ENCODE data around the gene IYD. TPM values are rescaled to one million over a fixed set of nuclear protein-coding genes. Genes with fewer than 3 reads are reported as not detected.

The IYD gene
- total and polyA plus RNA-seq, 10 of the 15 experiments (the other 5 are each of a cell fraction or from before 2014, with no cell fraction given), result 0.07 TPM; not detected in 9

DNA sequence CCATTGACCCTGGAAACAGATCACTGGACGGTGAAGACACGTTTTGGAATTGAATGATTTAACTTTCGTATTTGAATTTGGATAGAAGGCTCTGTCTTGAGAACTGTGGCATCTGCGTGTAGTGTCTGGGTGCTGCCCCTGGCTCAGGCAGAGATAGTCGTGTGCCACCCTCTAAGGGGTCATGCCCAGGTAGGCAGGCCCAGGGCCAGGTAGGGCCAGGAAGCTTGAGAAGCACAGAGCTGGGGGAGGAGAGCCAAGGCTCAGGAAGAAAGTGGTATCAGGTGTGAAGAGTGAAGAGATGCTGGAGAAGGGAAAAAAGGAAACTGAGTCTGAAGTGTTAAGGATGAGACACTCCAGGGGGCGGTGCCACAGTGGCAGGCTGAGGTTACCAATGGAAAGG is 75.5 kb downstream of the IYD start:
- no peak overlapping the region for H3K4me3 ChIP-seq
- ATAC-seq (no peak), FAIRE-seq (no peak), DNase-seq (ENCODE audit: low read depth, low spot score) (no peak)
- H3K9me3 ChIP-seq (replicated peaks; ENCODE audit: control insufficient read depth, insufficient read depth, low read length), result no peaks in the 10 kb centered on the region; the same call in 2 of the 3 replicates
- H3K36me3 ChIP-seq (ENCODE audit: control insufficient read depth in 2 of 2, insufficient read depth in 2 of 2, low read length in 1 of 2), result no peaks in the 10 kb centered on the region
- ChIA-PET RAD21 (ENCODE audit: unreplicated experiment) (no interaction called here), POLR2A (no interaction called here), SMC1A (ENCODE audit: uncharacterized antibody, unreplicated experiment) (interaction anchor here (0.6 kb wide), 1 partner anchor 228 kb away, joined by 3 read pairs; no protein-coding TSS in a partner anchor), CTCF (interaction anchor here (0.9 to 1.6 kb wide), 2 partner anchors 371 to 444 kb away, joined by 3 read pairs; no protein-coding TSS in a partner anchor)
- no peak overlapping the region for H3K27ac ChIP-seq (ENCODE audit: control insufficient read depth, insufficient read depth)
- no peak overlapping the region for H2AFZ ChIP-seq (ENCODE audit: control insufficient read depth, low read depth, low read length)
- H4K20me1 ChIP-seq (ENCODE audit: control insufficient read depth, insufficient read depth), result no peaks in the 10 kb centered on the region
- H3K4me2 ChIP-seq (ENCODE audit: control insufficient read depth, insufficient read depth), result no peak overlapping the region
- no TSS peak for BruUV-seq (replicated peaks)
- intact Hi-C loops (cut with micrococcal nuclease; ENCODE audit: unreplicated experiment), result no loop called here
- no peaks in the 10 kb centered on the region for H3K4me1 ChIP-seq (ENCODE audit: control insufficient read depth, insufficient read depth, low read length)
- TF ChIP-seq JUND (IDR thresholded peaks at IDR 0.05; ENCODE audit: low read depth, low read length), result no peak
- H3K27me3 ChIP-seq (replicated peaks in 1 of 2; ENCODE audit: control insufficient read depth in 2 of 2, insufficient read depth in 2 of 2, low read length in 1 of 2), result no peaks in the 10 kb centered on the region; a peak in 2 of 4 replicates
- no peaks in the 10 kb centered on the region for H3K79me2 ChIP-seq (ENCODE audit: control insufficient read depth, insufficient read depth, low read length)
- WGBS (ENCODE audit: insufficient coverage, insufficient replicate concordance, low lambda C conversion rate, missing lambda C conversion rate), result 36% methylated on average over 6 of the region's 6 CpGs
- no peak overlapping the region for H3K9ac ChIP-seq (ENCODE audit: control insufficient read depth, insufficient read depth, low read length)
- in situ Hi-C loops (cut with MboI), result no loop called here

DNA sequence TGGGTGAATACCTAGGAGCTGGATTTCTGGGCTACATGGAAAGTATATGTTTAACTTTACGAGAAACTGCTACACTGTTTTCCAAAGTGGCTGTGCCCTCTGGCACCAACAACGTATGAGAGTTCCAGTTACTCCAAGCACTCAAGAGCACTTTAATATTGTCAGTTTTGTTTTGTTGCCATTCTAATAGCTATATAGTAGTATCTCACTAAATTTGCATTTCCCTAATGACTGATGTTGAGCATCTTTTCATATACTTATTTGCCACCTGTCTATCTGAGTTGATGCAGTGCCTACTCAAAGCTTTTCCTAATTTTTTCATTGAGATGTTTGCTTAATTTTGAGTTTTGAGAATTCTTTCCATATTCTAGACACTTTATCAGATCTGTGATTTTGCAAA is 76.7 kb downstream of the IYD start:
- Histone ChIP-seq H3K27me3 (replicated peaks in 1 of 2; ENCODE audit: control insufficient read depth in 2 of 2, insufficient read depth in 2 of 2, low read length in 1 of 2) (no peaks in the 10 kb centered on the region; a peak in 2 of 4 replicates), H3K9ac (ENCODE audit: control insufficient read depth, insufficient read depth, low read length) (no peak overlapping the region), H3K27ac (ENCODE audit: control insufficient read depth, insufficient read depth) (no peak overlapping the region), H3K9me3 (replicated peaks; ENCODE audit: control insufficient read depth, insufficient read depth, low read length) (no peaks in the 10 kb centered on the region), H3K4me3 (no peak overlapping the region), H3K36me3 (ENCODE audit: control insufficient read depth in 2 of 2, insufficient read depth in 2 of 2, low read length in 1 of 2) (no peaks in the 10 kb centered on the region), H3K4me2 (ENCODE audit: control insufficient read depth, insufficient read depth) (no peak overlapping the region), H3K79me2 (ENCODE audit: control insufficient read depth, insufficient read depth, low read length) (no peaks in the 10 kb centered on the region), H4K20me1 (ENCODE audit: control insufficient read depth, insufficient read depth) (no peaks in the 10 kb centered on the region), H3K4me1 (ENCODE audit: control insufficient read depth, insufficient read depth, low read length) (no peaks in the 10 kb centered on the region), H2AFZ (ENCODE audit: control insufficient read depth, low read depth, low read length) (no peak overlapping the region)
- ChIA-PET SMC1A (ENCODE audit: uncharacterized antibody, unreplicated experiment) (interaction anchor here (0.6 to 1.0 kb wide), 2 partner anchors 16 to 188 kb away, joined by 3 to 4 read pairs; no protein-coding TSS in a partner anchor), POLR2A (interaction anchor here (0.7 kb wide), 1 partner anchor 298 kb away, joined by 7 read pairs; no protein-coding TSS in a partner anchor), RAD21 (ENCODE audit: unreplicated experiment) (no interaction called here), CTCF (interaction anchor here (1.6 kb wide), 1 partner anchor 370 kb away, joined by 3 read pairs; no protein-coding TSS in a partner anchor)
- DNase-seq (ENCODE audit: low read depth, low spot score) (no peak), ATAC-seq (no peak), FAIRE-seq (no peak)
- intact Hi-C loops (cut with micrococcal nuclease; ENCODE audit: unreplicated experiment), result no loop called here
- no TSS peak for BruUV-seq (replicated peaks)
- 21% methylated on average over 2 of the region's 2 CpGs for WGBS (ENCODE audit: insufficient coverage, insufficient replicate concordance, low lambda C conversion rate, missing lambda C conversion rate)
- in situ Hi-C loops (cut with MboI), result no loop called here
- no peak for TF ChIP-seq PML (IDR thresholded peaks at IDR 0.05; ENCODE audit: low read length)
- TF ChIP-seq, protein P1, sequence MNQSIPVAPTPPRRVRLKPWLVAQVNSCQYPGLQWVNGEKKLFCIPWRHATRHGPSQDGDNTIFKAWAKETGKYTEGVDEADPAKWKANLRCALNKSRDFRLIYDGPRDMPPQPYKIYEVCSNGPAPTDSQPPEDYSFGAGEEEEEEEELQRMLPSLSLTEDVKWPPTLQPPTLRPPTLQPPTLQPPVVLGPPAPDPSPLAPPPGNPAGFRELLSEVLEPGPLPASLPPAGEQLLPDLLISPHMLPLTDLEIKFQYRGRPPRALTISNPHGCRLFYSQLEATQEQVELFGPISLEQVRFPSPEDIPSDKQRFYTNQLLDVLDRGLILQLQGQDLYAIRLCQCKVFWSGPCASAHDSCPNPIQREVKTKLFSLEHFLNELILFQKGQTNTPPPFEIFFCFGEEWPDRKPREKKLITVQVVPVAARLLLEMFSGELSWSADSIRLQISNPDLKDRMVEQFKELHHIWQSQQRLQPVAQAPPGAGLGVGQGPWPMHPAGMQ (IDR thresholded peaks at IDR 0.05; ENCODE audit: borderline replicate concordance), result no peak
- TF ChIP-seq JUND (IDR thresholded peaks at IDR 0.05; ENCODE audit: low read depth, low read length), result no peak
- no peak for TF ChIP-seq LARP7 (IDR thresholded peaks at IDR 0.05)
- TF ChIP-seq NFYB (IDR thresholded peaks at IDR 0.05; ENCODE audit: insufficient read depth, low read depth, low read length), result no peak
- no peak for TF ChIP-seq KDM1A (IDR thresholded peaks at IDR 0.05; ENCODE audit: borderline replicate concordance)
- TF ChIP-seq MXI1 (IDR thresholded peaks at IDR 0.05; ENCODE audit: low read depth, low read length), result no peak
- TF ChIP-seq RCOR1 (conservative IDR thresholded peaks at IDR 0.05; ENCODE audit: low read depth, low read length), result no peak
- TF ChIP-seq, protein P2, sequence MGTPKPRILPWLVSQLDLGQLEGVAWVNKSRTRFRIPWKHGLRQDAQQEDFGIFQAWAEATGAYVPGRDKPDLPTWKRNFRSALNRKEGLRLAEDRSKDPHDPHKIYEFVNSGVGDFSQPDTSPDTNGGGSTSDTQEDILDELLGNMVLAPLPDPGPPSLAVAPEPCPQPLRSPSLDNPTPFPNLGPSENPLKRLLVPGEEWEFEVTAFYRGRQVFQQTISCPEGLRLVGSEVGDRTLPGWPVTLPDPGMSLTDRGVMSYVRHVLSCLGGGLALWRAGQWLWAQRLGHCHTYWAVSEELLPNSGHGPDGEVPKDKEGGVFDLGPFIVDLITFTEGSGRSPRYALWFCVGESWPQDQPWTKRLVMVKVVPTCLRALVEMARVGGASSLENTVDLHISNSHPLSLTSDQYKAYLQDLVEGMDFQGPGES (IDR thresholded peaks at IDR 0.05), result no peak
- TF ChIP-seq, protein P3, sequence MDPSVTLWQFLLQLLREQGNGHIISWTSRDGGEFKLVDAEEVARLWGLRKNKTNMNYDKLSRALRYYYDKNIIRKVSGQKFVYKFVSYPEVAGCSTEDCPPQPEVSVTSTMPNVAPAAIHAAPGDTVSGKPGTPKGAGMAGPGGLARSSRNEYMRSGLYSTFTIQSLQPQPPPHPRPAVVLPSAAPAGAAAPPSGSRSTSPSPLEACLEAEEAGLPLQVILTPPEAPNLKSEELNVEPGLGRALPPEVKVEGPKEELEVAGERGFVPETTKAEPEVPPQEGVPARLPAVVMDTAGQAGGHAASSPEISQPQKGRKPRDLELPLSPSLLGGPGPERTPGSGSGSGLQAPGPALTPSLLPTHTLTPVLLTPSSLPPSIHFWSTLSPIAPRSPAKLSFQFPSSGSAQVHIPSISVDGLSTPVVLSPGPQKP (IDR thresholded peaks at IDR 0.05; ENCODE audit: low read depth, low read length), result no peak
- no peak for TF ChIP-seq MEF2A (IDR thresholded peaks at IDR 0.05; ENCODE audit: insufficient read depth, low read depth, low read length)
- TF ChIP-seq MTA3 (IDR thresholded peaks at IDR 0.05; ENCODE audit: borderline replicate concordance, low read length), result no peak
